K562 (cell line): ENCODE results near the gene POMP. TPM values are rescaled to one million over a fixed set of nuclear protein-coding genes. Genes with fewer than 3 reads are reported as not detected.

Experiments used
- ATAC-seq: fragments of 200-7000 bp; cut with Tn5 transposase; 3 replicates; pipeline ENCODE4 v1.9.1; 2020; ENCODE audit warnings: moderate library complexity
- BruUV-seq: library from RNA; stranded (reverse); fragments of 400-500 nt; replicated peaks from 2 replicates; lab custom pipeline; 2021; lab: Mats Ljungman, UMichigan
- CTCF ChIA-PET: fragments of 300-600 bp; formaldehyde crosslinking; extraction: SDS; loops from one replicate; lab custom pipeline; 2021; ENCODE audit warnings: low intra/inter-chr PET ratio; lab: Yijun Ruan, JAX
- POLR2A ChIA-PET: fragments of 300-600, 350-650 bp; sonication (Branson Sonifier 250); formaldehyde crosslinking; extraction: SDS; loops from one replicate; lab custom pipeline; 2021; ENCODE audit warnings: antibody characterized with exemption, inconsistent platforms; lab: Yijun Ruan, JAX
- DNase-seq, 4 experiments: peaks; one replicate each; pipeline versions ENCODE4 v3.0.0 to v3.0.0-alpha.2; 2011 to 2018; ENCODE audit warnings: low spot score in 3 of 4, mixed read lengths in 3 of 4; ENCODE audit errors: extremely low read depth in 1 of 4
- FAIRE-seq: peaks from 2 replicates; lab custom pipeline; 2011; peaks lifted over from hg19 to GRCh38; lab: Jason Lieb, UNC
- H2AFZ ChIP-seq: 2 replicates; pipeline ENCODE4 v1.6.0; 2011; ENCODE audit warnings: low read depth, low read length, control low read depth, inconsistent platforms
- H3K27ac ChIP-seq: fragments of 200-600 bp; 3 replicates; pipeline ENCODE4 v1.8.0; 2011; ENCODE audit warnings: low read depth, mild to moderate bottlenecking, control low read depth, inconsistent platforms, low read length, moderate library complexity, mixed read lengths; ENCODE audit errors: extremely low read depth
- H3K27me3 ChIP-seq, 2 experiments: fragments of 300-600 bp in 1 of 2; 2 replicates in 1 of 2; 3 replicates in 1 of 2; pipeline versions ENCODE4 v1.6.0 to v1.8.0; 2011; ENCODE audit warnings: inconsistent platforms in 2 of 2, low read length in 2 of 2, mild to moderate bottlenecking in 1 of 2, mixed read lengths in 1 of 2, moderate library complexity in 1 of 2; ENCODE audit not compliant: control insufficient read depth in 2 of 2, insufficient read depth in 2 of 2
- H3K36me3 ChIP-seq: fragments of 300-600 bp; 3 replicates; pipeline ENCODE4 v1.8.0; 2011; ENCODE audit warnings: mild to moderate bottlenecking, low read length, inconsistent platforms; ENCODE audit not compliant: control insufficient read depth, insufficient read depth
- H3K4me1 ChIP-seq, 2 experiments: fragments of 200-600 bp in 1 of 2; replicated peaks in 1 of 2; 2 replicates in 1 of 2; 3 replicates in 1 of 2; pipeline versions ENCODE4 v1.5.1 to v1.8.0; 2011; ENCODE audit warnings: inconsistent platforms in 2 of 2, low read length in 2 of 2, mild to moderate bottlenecking in 1 of 2, mixed read lengths in 1 of 2, moderate library complexity in 1 of 2; ENCODE audit not compliant: control insufficient read depth in 2 of 2, insufficient read depth in 2 of 2
- H3K4me2 ChIP-seq: 2 replicates; pipeline ENCODE4 v1.6.1; 2011; ENCODE audit warnings: low read length, control low read depth, inconsistent platforms, mixed read lengths; ENCODE audit not compliant: insufficient read depth
- H3K4me3 ChIP-seq: fragments of 200-600 bp; sonication (generic), shearing (Covaris generic); 2 replicates; pipeline ENCODE4 v1.5.1; 2016; ENCODE audit warnings: control low read depth, inconsistent platforms
- H3K79me2 ChIP-seq: fragments of 200-600 bp; 3 replicates; pipeline ENCODE4 v1.8.0; 2011; ENCODE audit warnings: low read length, inconsistent platforms; ENCODE audit not compliant: control insufficient read depth, insufficient read depth
- H3K9ac ChIP-seq, 2 experiments: 2 replicates each; pipeline versions ENCODE4 v1.6.0 to v1.6.1; 2011; ENCODE audit warnings: low read depth in 2 of 2, low read length in 2 of 2, control low read depth in 1 of 2, inconsistent platforms in 1 of 2, mild to moderate bottlenecking in 1 of 2, mixed read lengths in 1 of 2; ENCODE audit not compliant: insufficient read depth in 1 of 2
- H3K9me1 ChIP-seq: one replicate; pipeline ENCODE4 v1.6.0; 2011; ENCODE audit warnings: inconsistent platforms, mild to moderate bottlenecking, low read length, moderate library complexity; ENCODE audit not compliant: control insufficient read depth, insufficient read depth
- H3K9me3 ChIP-seq: replicated peaks from 2 replicates; pipeline ENCODE4 v1.5.1; 2011; ENCODE audit warnings: low read depth, low read length, inconsistent platforms; ENCODE audit not compliant: control insufficient read depth, insufficient read depth
- H4K20me1 ChIP-seq: replicated peaks from 2 replicates; pipeline ENCODE4 v1.6.1; 2011; ENCODE audit warnings: low read length, inconsistent platforms, mixed read lengths; ENCODE audit not compliant: control insufficient read depth, insufficient read depth
- CBX2 ChIP-seq: fragments of 200-600 bp; sonication (generic); IDR thresholded peaks from one replicate; pipeline ENCODE4 v1.6.1; 2012; ENCODE audit warnings: mild to moderate bottlenecking, low read length, inconsistent platforms; ENCODE audit not compliant: insufficient read depth, poor library complexity, severe bottlenecking
- CSDE1 ChIP-seq, 2 experiments: fragments of 450-650 bp; IDR thresholded peaks; 2 replicates each; pipeline ENCODE4 v1.6.1; 2016; ENCODE audit warnings: mild to moderate bottlenecking in 1 of 2
- E2F3 ChIP-seq: fragments of 250-450 bp; sonication (Bioruptor Pico); IDR thresholded peaks from 2 replicates; pipeline ENCODE4 v1.4.0; 2020; ENCODE audit warnings: mild to moderate bottlenecking
- FOSL1 ChIP-seq: fragments of 200-800 bp; sonication (Bioruptor generic); conservative IDR thresholded peaks from 2 replicates; pipeline ENCODE4 v1.6.1; 2016; ENCODE audit warnings: missing genetic modification characterization, missing compliant biosample characterization
- HNRNPUL1 ChIP-seq: fragments of 200-400 bp; formaldehyde crosslinking; IDR thresholded peaks from 2 replicates; pipeline ENCODE4 v1.6.1; 2017; ENCODE audit warnings: low read length
- KDM2B ChIP-seq: fragments of 250-450 bp; sonication (Bioruptor Pico); IDR thresholded peaks from 2 replicates; pipeline ENCODE4 v1.8.0; 2021; ENCODE audit warnings: mild to moderate bottlenecking, moderate library complexity
- NFRKB ChIP-seq: fragments of 450-650 bp; IDR thresholded peaks from 2 replicates; pipeline ENCODE4 v1.6.1; 2016; ENCODE audit warnings: low read depth
- POLR2G ChIP-seq: fragments of 200-400 bp; formaldehyde crosslinking; IDR thresholded peaks from 2 replicates; pipeline ENCODE4 v1.6.1; 2017; ENCODE audit warnings: low read depth, mild to moderate bottlenecking, antibody characterized with exemption, low read length, moderate library complexity
- RAD21 ChIP-seq, 2 experiments: fragments of 250-450 bp in 1 of 2; fragments of 450-650 bp in 1 of 2; sonication (Bioruptor Pico) in 1 of 2; formaldehyde crosslinking in 1 of 2; IDR thresholded peaks in 1 of 2; conservative IDR thresholded peaks in 1 of 2; 2 replicates each; pipeline versions ENCODE4 v1.4.0 to v1.8.0; 2020 to 2022; ENCODE audit warnings: mild to moderate bottlenecking in 2 of 2, moderate library complexity in 1 of 2
- RNF2 ChIP-seq: sonication (generic); IDR thresholded peaks from 2 replicates; pipeline ENCODE4 v1.6.1; 2016
- SETDB1 ChIP-seq: IDR thresholded peaks from one replicate; pipeline ENCODE4 v1.6.1; 2012; ENCODE audit warnings: low read length, control low read depth, inconsistent platforms
- ZNF407 ChIP-seq: fragments of 450-650 bp; IDR thresholded peaks from 2 replicates; pipeline ENCODE4 v1.6.1; 2016; ENCODE audit warnings: low read depth
- ZNF449 ChIP-seq: fragments of 250-450 bp; sonication (Bioruptor Pico); IDR thresholded peaks from 2 replicates; pipeline ENCODE4 v1.8.0; 2022; ENCODE audit warnings: moderate library complexity, mild to moderate bottlenecking, inconsistent platforms
- ZNF764 ChIP-seq: fragments of 250-450 bp; sonication (Bioruptor Pico); IDR thresholded peaks from 2 replicates; pipeline ENCODE4 v1.4.0; 2020; ENCODE audit warnings: low read depth, mild to moderate bottlenecking, moderate library complexity
- ZNF778 ChIP-seq: fragments of 450-650 bp; formaldehyde crosslinking; IDR thresholded peaks from 2 replicates; pipeline ENCODE4 v1.4.0; 2020; ENCODE audit warnings: mild to moderate bottlenecking, moderate library complexity
- ZNF830 ChIP-seq: fragments of 250-450 bp; sonication (Bioruptor Pico); IDR thresholded peaks from 2 replicates; pipeline ENCODE4 v1.5.0; 2021; ENCODE audit warnings: mild to moderate bottlenecking
- WGBS: fragments of 100-300 bp; shearing (Covaris generic); methylation state at CpG from one replicate; pipeline ENCODE4 v1.1.6; 2016; ENCODE audit warnings: low coverage, mixed read lengths; ENCODE audit not compliant: insufficient coverage; ENCODE audit errors: missing lambda C conversion rate; 5-methylcytosine and 5-hydroxymethylcytosine counted together
- in situ Hi-C: fragments of 300-500 bp; cut with MboI; formaldehyde crosslinking; loops from 4 replicates; pipeline ENCODE4 v1.15.0; 2018; ENCODE audit warnings: inconsistent platforms, mixed read lengths
- intact Hi-C: fragments of 100-400 bp; cut with micrococcal nuclease; formaldehyde crosslinking; loops from 2 replicates; pipeline ENCODE4 v1.14.2; 2022
- polyA plus RNA-seq, 8 experiments: library from polyadenylated mRNA; depleted of rRNA in 4 of 8; stranded (reverse) in 5 of 8; unstranded in 3 of 8; fragments of >200 nt; fragmentation: Nextera tagmentation in 2 of 8; fragmentation: Illumina TruSeq in 1 of 8; extraction: Ambion mirVana in 2 of 8; extraction: Trizol in 1 of 8; gene quantifications; 2 replicates each; pipeline versions ENCODE4 v1.2.1 to v1.2.3, GENCODE V29; 2011 to 2014; ENCODE audit warnings: inconsistent platforms in 1 of 8, missing spikeins in 1 of 8
- total RNA-seq, 7 experiments: library from RNA; depleted of rRNA in 6 of 7; stranded (reverse); fragments of >200 nt in 6 of 7; fragmentation: Illumina TruSeq in 2 of 7; extraction: Trizol in 2 of 7; gene quantifications; 2 replicates each; pipeline versions ENCODE4 v1.2.1 to v1.2.3, GENCODE V29; 2011 to 2021; ENCODE audit warnings: low replicate concordance in 1 of 7

Gene POMP
- total and polyA plus RNA-seq, 9 of the 15 experiments (the other 6 are each of a cell fraction or from before 2014, with no cell fraction given) = 69.2 to 647 (median 118) TPM

- CTCF ChIA-PET = no interaction called here
- DNase-seq = no peak
- no TSS peak for BruUV-seq
- no peak for TF ChIP-seq ZNF778
- no peak for TF ChIP-seq ZNF764 (CRISPR knock-in tag)
- no peak for TF ChIP-seq ZNF830 (CRISPR knock-in tag)
- no peak for TF ChIP-seq SETDB1
- TF ChIP-seq ZNF407 = no peak
- TF ChIP-seq RNF2 = no peak
- no peak for TF ChIP-seq FOSL1 (tag)
- no peak for TF ChIP-seq ZNF449 (CRISPR knock-in tag)
- TF ChIP-seq E2F3 (CRISPR knock-in tag) = no peak
- TF ChIP-seq POLR2G = no peak
- no peak for TF ChIP-seq CSDE1 (IDR thresholded peaks at IDR 0.05)
- TF ChIP-seq CBX2 = no peak
- TF ChIP-seq RAD21 (CRISPR knock-in tag; conservative IDR thresholded peaks at IDR 0.05 in 1 of 2, IDR thresholded peaks at IDR 0.05 in 1 of 2) = no peak
- no peak for TF ChIP-seq NFRKB
- no peak for TF ChIP-seq HNRNPUL1
- TF ChIP-seq KDM2B (CRISPR knock-in tag) = no peak
Measured at GRCh38 chr13:28630869-28631268, 28.1 kb upstream of the POMP start.

More at GRCh38 chr13:28630869-28631268, 28.1 kb upstream of the POMP start:
- POLR2A ChIA-PET = no interaction called here
- intact Hi-C loops (loop anchor here (10.0 kb wide), 1 partner anchor 226 kb away; no protein-coding TSS in a partner anchor), in situ Hi-C loops (loop anchor here (10.0 kb wide), 1 partner anchor 306 kb away; no protein-coding TSS in a partner anchor)
- H3K79me2 ChIP-seq = no peaks in the 10 kb centered on the region
- no peak overlapping the region for H3K4me2 ChIP-seq
- H3K36me3 ChIP-seq = no peaks in the 10 kb centered on the region
- no peak for ATAC-seq
- no peak overlapping the region for H3K9ac ChIP-seq
- no peak for FAIRE-seq
- H3K9me3 ChIP-seq = no peaks in the 10 kb centered on the region
- H3K4me1 ChIP-seq = peaks cover 0 to 6% of the 10 kb centered on the region in 2 experiments; a peak in 2 of 5 replicates
- 23% methylated on average over 4 of the region's 4 CpGs for WGBS
- H3K9me1 ChIP-seq = no peaks in the 10 kb centered on the region
- H3K27ac ChIP-seq = no peak overlapping the region
- H3K27me3 ChIP-seq = no peaks in the 10 kb centered on the region
- no peaks in the 10 kb centered on the region for H4K20me1 ChIP-seq
- no peak overlapping the region for H2AFZ ChIP-seq
- no peak overlapping the region for H3K4me3 ChIP-seq
